Epithelial cell of proximal tubule (primary cell): ENCODE results near the gene FNIP2. TPM values are rescaled to one million over a fixed set of nuclear protein-coding genes. Genes with fewer than 3 reads are reported as not detected.

Experiments
- DNase-seq: peaks from one replicate; pipeline ENCODE4 v3.0.0-alpha.2; 2011; ENCODE audit warnings: low read depth
- H3K4me3 ChIP-seq: 2 replicates; pipeline ENCODE4 v1.5.1; 2011; ENCODE audit warnings: low read depth, mild to moderate bottlenecking, low read length
- CTCF ChIP-seq: conservative IDR thresholded peaks from 2 replicates; pipeline ENCODE4 v1.5.1; 2012; ENCODE audit warnings: low read depth, mild to moderate bottlenecking, low read length
- total RNA-seq: library from RNA; depleted of rRNA; stranded (reverse); fragments of >200 nt; gene quantifications from 2 replicates; pipeline ENCODE4 v1.2.3, GENCODE V29; 2015

Gene FNIP2
- total RNA-seq, 1 donor from 2014 or later, result 16.2 TPM

- no peak for TF ChIP-seq CTCF
- DNase-seq, result no peak
- no peak overlapping the region for H3K4me3 ChIP-seq
Observed at GRCh38 chr4:158813113-158813512, 44.3 kb downstream of the FNIP2 start.

- no peak for TF ChIP-seq CTCF
- H3K4me3 ChIP-seq, result no peak overlapping the region
- no peak for DNase-seq
Observed at GRCh38 chr4:158814207-158814606, 45.4 kb downstream of the FNIP2 start.

- no peak for TF ChIP-seq CTCF
- H3K4me3 ChIP-seq, result no peak overlapping the region
- DNase-seq, result no peak
Observed at GRCh38 chr4:158814636-158815330, 46.0 kb downstream of the FNIP2 start.

DNA sequence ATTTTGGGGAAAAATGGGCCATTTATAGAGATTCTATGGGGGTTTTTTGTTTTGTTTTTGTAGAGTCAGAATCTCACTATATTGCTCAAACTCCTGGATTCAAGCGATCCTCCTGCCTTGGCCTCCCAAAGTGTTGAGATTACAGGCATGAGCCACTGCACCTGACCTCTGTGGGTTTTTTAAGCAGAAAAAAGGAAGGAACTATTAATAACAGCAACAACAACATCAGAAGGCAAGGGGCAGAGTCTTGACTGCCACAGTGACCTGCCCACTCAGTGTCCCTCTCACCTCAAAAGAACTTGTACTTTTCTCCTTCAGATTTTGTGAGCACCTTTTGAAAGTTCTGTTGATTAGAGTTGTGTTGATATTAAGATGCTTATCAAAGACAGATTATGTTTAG, 48.1 kb downstream of the FNIP2 start:
- no peak for DNase-seq
- H3K4me3 ChIP-seq, result no peak overlapping the region
- no peak for TF ChIP-seq CTCF

GRCh38 chr4:158817562-158818296, 48.9 kb downstream of the FNIP2 start:
- no peak overlapping the region for H3K4me3 ChIP-seq
- DNase-seq, result no peak
- TF ChIP-seq CTCF, result no peak

DNA sequence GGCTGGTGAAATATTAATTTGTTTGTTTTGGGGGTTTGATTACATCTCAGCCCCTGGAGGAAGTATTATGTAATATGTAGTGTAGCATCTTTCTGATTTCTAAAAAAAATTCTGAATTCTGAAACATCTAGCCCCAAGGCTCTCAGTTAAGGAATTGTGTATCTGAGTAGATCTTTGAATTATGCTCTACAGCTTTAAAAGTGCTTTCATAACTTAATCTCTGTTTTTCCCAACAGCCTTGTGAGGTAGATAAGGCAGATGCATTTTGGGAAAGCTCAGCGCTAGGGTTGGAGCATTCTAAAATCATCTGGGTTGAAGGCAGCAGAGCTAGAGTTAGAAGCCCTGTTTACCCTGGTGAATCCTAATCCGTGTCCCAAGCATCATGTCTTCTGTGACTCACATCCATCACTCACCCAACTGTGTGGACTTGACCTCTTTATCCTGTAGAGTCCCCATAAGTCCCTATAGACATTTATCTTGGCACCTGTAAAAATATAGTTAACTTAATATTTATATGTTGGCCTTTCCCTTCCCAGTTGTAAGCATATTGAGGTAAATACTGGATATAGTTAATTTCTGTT, 49.8 kb downstream of the FNIP2 start:
- DNase-seq, result no peak
- no peak overlapping the region for H3K4me3 ChIP-seq
- TF ChIP-seq CTCF, result no peak
